SK-N-SH treated with all-trans-retinoic acid at 6 μM for 48 hours (cell line): ENCODE measurements around the gene CABLES1.

Source experiments
- ATAC-seq: fragments of 200-7000 bp; cut with Tn5 transposase; 3 replicates; pipeline ENCODE4 v1.9.1; 2020; ENCODE audit warnings: mild to moderate bottlenecking, moderate library complexity
- ARNTL ChIP-seq: fragments of 450-650 bp; formaldehyde crosslinking; IDR thresholded peaks from 2 replicates; pipeline ENCODE4 v1.5.0; 2020; ENCODE audit warnings: low read depth, mild to moderate bottlenecking, moderate library complexity, borderline replicate concordance
- BACH2 ChIP-seq: fragments of 250-450 bp; sonication (Bioruptor Pico); IDR thresholded peaks from 2 replicates; pipeline ENCODE4 v1.9.0; 2021; ENCODE audit warnings: mild to moderate bottlenecking, borderline replicate concordance
- CSDC2 ChIP-seq: fragments of 250-450 bp; sonication (Bioruptor Pico); IDR thresholded peaks from 2 replicates; pipeline ENCODE4 v1.5.0; 2020; ENCODE audit warnings: mild to moderate bottlenecking, moderate library complexity
- ESRRG ChIP-seq: fragments of 250-450 bp; sonication (Bioruptor Pico); IDR thresholded peaks from 2 replicates; pipeline ENCODE4 v1.6.1; 2021; ENCODE audit warnings: mild to moderate bottlenecking
- GLIS3 ChIP-seq: fragments of 250-450 bp; sonication (Bioruptor Pico); IDR thresholded peaks from 2 replicates; pipeline ENCODE4 v1.5.0; 2020; ENCODE audit warnings: mild to moderate bottlenecking, moderate library complexity
- ISL1 ChIP-seq: fragments of 250-450 bp; sonication (Bioruptor Pico); IDR thresholded peaks from 2 replicates; pipeline ENCODE4 v2.1.2; 2022; ENCODE audit warnings: mild to moderate bottlenecking, moderate library complexity
- POU6F1 ChIP-seq: fragments of 250-450 bp; sonication (Bioruptor Pico); IDR thresholded peaks from 2 replicates; pipeline ENCODE4 v1.8.0; 2021; ENCODE audit warnings: low read depth, mild to moderate bottlenecking, moderate library complexity, borderline replicate concordance
- PPARA ChIP-seq: fragments of 250-450 bp; sonication (Bioruptor Pico); IDR thresholded peaks from 2 replicates; pipeline ENCODE4 v1.5.0; 2020; ENCODE audit warnings: mild to moderate bottlenecking, borderline replicate concordance
- RARB ChIP-seq: fragments of 250-450 bp; sonication (Bioruptor Pico); IDR thresholded peaks from 2 replicates; pipeline ENCODE4 v1.8.0; 2021; ENCODE audit warnings: mild to moderate bottlenecking, moderate library complexity
- SNAI2 ChIP-seq: fragments of 250-450 bp; sonication (Bioruptor Pico); IDR thresholded peaks from 2 replicates; pipeline ENCODE4 v1.5.0; 2020; ENCODE audit warnings: mild to moderate bottlenecking, moderate library complexity
- TCF4 ChIP-seq: fragments of 250-450 bp; sonication (Bioruptor Pico); IDR thresholded peaks from 2 replicates; pipeline ENCODE4 v1.8.0; 2021; ENCODE audit warnings: mild to moderate bottlenecking, moderate library complexity, borderline replicate concordance
- TOX ChIP-seq: fragments of 250-450 bp; sonication (Bioruptor Pico); IDR thresholded peaks from 2 replicates; pipeline ENCODE4 v1.8.0; 2021; ENCODE audit warnings: mild to moderate bottlenecking, moderate library complexity, borderline replicate concordance
- TSHZ2 ChIP-seq: fragments of 250-450 bp; sonication (Bioruptor Pico); IDR thresholded peaks from 2 replicates; pipeline ENCODE4 v1.5.0; 2020; ENCODE audit warnings: mild to moderate bottlenecking, moderate library complexity
- ZFP3 ChIP-seq: fragments of 250-450 bp; sonication (Bioruptor Pico); IDR thresholded peaks from 2 replicates; pipeline ENCODE4 v1.5.0; 2020; ENCODE audit warnings: mild to moderate bottlenecking, moderate library complexity
- ZFP30 ChIP-seq: fragments of 450-650 bp; formaldehyde crosslinking; IDR thresholded peaks from 2 replicates; pipeline ENCODE4 v1.5.0; 2022; ENCODE audit warnings: mild to moderate bottlenecking, moderate library complexity
- ZNF565 ChIP-seq: fragments of 450-650 bp; formaldehyde crosslinking; conservative IDR thresholded peaks from 2 replicates; pipeline ENCODE4 v1.5.0; 2020; ENCODE audit warnings: low read depth, mild to moderate bottlenecking, moderate library complexity
- ZNF70 ChIP-seq: fragments of 450-650 bp; formaldehyde crosslinking; IDR thresholded peaks from 2 replicates; pipeline ENCODE4 v1.5.0; 2020; ENCODE audit warnings: mild to moderate bottlenecking, moderate library complexity
- ZNF8 ChIP-seq: fragments of 450-650 bp; formaldehyde crosslinking; IDR thresholded peaks from 2 replicates; pipeline ENCODE4 v1.5.0; 2020; ENCODE audit warnings: mild to moderate bottlenecking, moderate library complexity
- TF ChIP-seq, protein P1 (sequence below): fragments of 250-450 bp; sonication (Bioruptor Pico); IDR thresholded peaks from 2 replicates; pipeline ENCODE4 v1.5.1; 2021; ENCODE audit warnings: mild to moderate bottlenecking, moderate library complexity
- TF ChIP-seq, protein P2 (sequence below): fragments of 250-450 bp; sonication (Bioruptor Pico); IDR thresholded peaks from 2 replicates; pipeline ENCODE4 v1.5.1; 2020; ENCODE audit warnings: low read depth, mild to moderate bottlenecking, moderate library complexity
- TF ChIP-seq, protein P3 (sequence below): fragments of 250-450 bp; sonication (Bioruptor Pico); IDR thresholded peaks from 2 replicates; pipeline ENCODE4 v1.8.0; 2020; ENCODE audit warnings: mild to moderate bottlenecking, moderate library complexity, borderline replicate concordance

Gene CABLES1

DNA sequence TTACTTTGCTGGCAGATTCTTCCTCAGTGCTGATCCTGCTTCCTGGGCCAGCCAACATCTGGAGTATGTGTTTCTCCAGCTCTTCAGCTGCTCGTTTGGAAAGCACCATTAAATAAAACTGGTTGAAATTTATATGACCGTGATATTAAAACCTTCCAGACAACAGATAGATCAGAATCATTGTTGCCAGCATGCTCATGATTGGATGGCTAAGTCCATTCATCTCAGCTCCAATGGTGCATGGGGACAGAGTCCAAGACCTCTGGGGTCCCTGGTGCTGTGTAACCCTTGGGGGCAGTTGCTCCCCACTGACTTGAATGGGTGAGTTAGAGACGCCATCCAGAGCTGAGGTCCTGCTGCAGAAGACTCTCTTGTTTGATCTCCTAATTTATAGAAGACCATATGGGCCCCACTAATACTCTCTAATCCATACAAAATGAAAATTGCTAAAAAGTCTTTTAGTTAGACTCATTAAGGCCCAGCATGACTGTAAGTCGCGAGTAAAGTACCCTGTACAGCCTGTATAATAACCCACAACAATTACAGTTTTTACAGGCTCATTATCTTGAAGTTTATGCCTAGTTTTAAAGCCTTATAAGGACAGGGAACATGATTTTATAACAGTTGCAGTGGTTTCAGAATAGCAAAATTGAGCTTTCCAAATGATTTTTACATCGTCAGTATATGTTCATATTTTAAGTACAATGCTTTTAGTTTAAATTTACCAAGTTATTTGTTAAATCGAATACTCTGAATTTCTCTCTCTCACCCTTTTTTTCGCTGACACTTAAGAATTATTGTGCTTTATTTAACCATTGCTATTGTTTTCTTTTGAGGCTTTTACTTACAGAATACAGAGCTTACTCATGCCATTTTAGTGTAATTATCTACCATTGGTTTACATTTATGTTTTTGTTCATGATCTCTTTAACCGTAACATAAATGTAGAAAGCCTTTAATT is 60.0 kb downstream of the CABLES1 start:
- TF ChIP-seq ZNF70 (no peak), CSDC2 (CRISPR knock-in tag) (no peak), POU6F1 (CRISPR knock-in tag) (no peak), RARB (no peak), BACH2 (CRISPR knock-in tag) (no peak), ARNTL (no peak)
- no peak for ATAC-seq

- TF ChIP-seq PPARA (CRISPR knock-in tag), result no peak
- TF ChIP-seq, protein P1, sequence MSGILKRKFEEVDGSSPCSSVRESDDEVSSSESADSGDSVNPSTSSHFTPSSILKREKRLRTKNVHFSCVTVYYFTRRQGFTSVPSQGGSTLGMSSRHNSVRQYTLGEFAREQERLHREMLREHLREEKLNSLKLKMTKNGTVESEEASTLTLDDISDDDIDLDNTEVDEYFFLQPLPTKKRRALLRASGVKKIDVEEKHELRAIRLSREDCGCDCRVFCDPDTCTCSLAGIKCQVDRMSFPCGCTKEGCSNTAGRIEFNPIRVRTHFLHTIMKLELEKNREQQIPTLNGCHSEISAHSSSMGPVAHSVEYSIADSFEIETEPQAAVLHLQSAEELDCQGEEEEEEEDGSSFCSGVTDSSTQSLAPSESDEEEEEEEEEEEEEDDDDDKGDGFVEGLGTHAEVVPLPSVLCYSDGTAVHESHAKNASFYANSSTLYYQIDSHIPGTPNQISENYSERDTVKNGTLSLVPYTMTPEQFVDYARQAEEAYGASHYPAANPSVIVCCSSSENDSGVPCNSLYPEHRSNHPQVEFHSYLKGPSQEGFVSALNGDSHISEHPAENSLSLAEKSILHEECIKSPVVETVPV (CRISPR knock-in tag), result no peak
- TF ChIP-seq ZFP30 (CRISPR knock-in tag), result no peak
- no peak for TF ChIP-seq GLIS3 (CRISPR knock-in tag)
- TF ChIP-seq ISL1 (CRISPR knock-in tag), result no peak
- no peak for TF ChIP-seq ZNF565 (CRISPR knock-in tag)
- no peak for TF ChIP-seq BACH2 (CRISPR knock-in tag)
- no peak for TF ChIP-seq ZNF70
- TF ChIP-seq SNAI2 (CRISPR knock-in tag), result no peak
- TF ChIP-seq TSHZ2 (CRISPR knock-in tag), result no peak
- no peak for TF ChIP-seq ESRRG (CRISPR knock-in tag)
- no peak for TF ChIP-seq RARB
- no peak for TF ChIP-seq ZFP3
- TF ChIP-seq ZNF8 (CRISPR knock-in tag), result no peak
- TF ChIP-seq, protein P2, sequence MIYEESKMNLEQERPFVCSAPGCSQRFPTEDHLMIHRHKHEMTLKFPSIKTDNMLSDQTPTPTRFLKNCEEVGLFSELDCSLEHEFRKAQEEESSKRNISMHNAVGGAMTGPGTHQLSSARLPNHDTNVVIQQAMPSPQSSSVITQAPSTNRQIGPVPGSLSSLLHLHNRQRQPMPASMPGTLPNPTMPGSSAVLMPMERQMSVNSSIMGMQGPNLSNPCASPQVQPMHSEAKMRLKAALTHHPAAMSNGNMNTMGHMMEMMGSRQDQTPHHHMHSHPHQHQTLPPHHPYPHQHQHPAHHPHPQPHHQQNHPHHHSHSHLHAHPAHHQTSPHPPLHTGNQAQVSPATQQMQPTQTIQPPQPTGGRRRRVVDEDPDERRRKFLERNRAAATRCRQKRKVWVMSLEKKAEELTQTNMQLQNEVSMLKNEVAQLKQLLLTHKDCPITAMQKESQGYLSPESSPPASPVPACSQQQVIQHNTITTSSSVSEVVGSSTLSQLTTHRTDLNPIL, result no peak
- no peak for TF ChIP-seq TOX (CRISPR knock-in tag)
- no peak for TF ChIP-seq TCF4 (CRISPR knock-in tag)
- TF ChIP-seq CSDC2 (CRISPR knock-in tag), result no peak
- TF ChIP-seq, protein P3, sequence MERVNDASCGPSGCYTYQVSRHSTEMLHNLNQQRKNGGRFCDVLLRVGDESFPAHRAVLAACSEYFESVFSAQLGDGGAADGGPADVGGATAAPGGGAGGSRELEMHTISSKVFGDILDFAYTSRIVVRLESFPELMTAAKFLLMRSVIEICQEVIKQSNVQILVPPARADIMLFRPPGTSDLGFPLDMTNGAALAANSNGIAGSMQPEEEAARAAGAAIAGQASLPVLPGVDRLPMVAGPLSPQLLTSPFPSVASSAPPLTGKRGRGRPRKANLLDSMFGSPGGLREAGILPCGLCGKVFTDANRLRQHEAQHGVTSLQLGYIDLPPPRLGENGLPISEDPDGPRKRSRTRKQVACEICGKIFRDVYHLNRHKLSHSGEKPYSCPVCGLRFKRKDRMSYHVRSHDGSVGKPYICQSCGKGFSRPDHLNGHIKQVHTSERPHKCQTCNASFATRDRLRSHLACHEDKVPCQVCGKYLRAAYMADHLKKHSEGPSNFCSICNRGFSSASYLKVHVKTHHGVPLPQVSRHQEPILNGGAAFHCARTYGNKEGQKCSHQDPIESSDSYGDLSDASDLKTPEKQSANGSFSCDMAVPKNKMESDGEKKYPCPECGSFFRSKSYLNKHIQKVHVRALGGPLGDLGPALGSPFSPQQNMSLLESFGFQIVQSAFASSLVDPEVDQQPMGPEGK (CRISPR knock-in tag), result no peak
- ATAC-seq, result no peak
Observed at GRCh38 chr18:23196119-23197007, 61.1 kb downstream of the CABLES1 start.
